Astrocyte (in vitro differentiated cells and primary cell): ENCODE data around the gene FAM171A2.

ENCODE experiments used
- CTCF ChIP-seq: IDR thresholded peaks from 2 replicates; pipeline ENCODE4 v1.5.1; 2011; ENCODE audit warnings: low read depth, mild to moderate bottlenecking, inconsistent platforms, low read length, moderate library complexity; ENCODE audit not compliant: insufficient read depth
- EZH2 ChIP-seq: IDR thresholded peaks from 2 replicates; pipeline ENCODE4 v1.6.1; 2012; ENCODE audit warnings: mild to moderate bottlenecking, low read length, inconsistent platforms; ENCODE audit not compliant: insufficient read depth

GRCh38 chr17:44320066-44320465 is 43.6 kb downstream of the FAM171A2 start:
- no peak for TF ChIP-seq CTCF
- TF ChIP-seq EZH2, result no peak
